ENCODE results near the gene TCN2.

TCN2 gene

GRCh38 chr22:30650508-30651116 lies 43.6 kb downstream of the TCN2 start:
- DNase-seq (ENCODE audit: low read depth) = no peak
- no peak overlapping the region for H3K4me3 ChIP-seq (ENCODE audit: control insufficient read depth, low read depth, low read length)
- no peak for TF ChIP-seq CTCF (IDR thresholded peaks at IDR 0.05; ENCODE audit: control insufficient read depth, insufficient read depth, low read depth, low read length, missing control alignments)

GRCh38 chr22:30652852-30653251 lies 45.9 kb downstream of the TCN2 start:
- DNase-seq (ENCODE audit: low read depth) = no peak
- no peak overlapping the region for H3K4me3 ChIP-seq (ENCODE audit: control insufficient read depth, low read depth, low read length)
- no peak for TF ChIP-seq CTCF (IDR thresholded peaks at IDR 0.05; ENCODE audit: control insufficient read depth, insufficient read depth, low read depth, low read length, missing control alignments)

GRCh38 chr22:30654361-30654760 lies 47.4 kb downstream of the TCN2 start:
- H3K4me3 ChIP-seq (ENCODE audit: control insufficient read depth, low read depth, low read length) = no peak overlapping the region
- TF ChIP-seq CTCF (IDR thresholded peaks at IDR 0.05; ENCODE audit: control insufficient read depth, insufficient read depth, low read depth, low read length, missing control alignments) = no peak
- no peak for DNase-seq (ENCODE audit: low read depth)

GRCh38 chr22:30655532-30655931 lies 48.6 kb downstream of the TCN2 start:
- no peak for DNase-seq (ENCODE audit: low read depth)
- no peak for TF ChIP-seq CTCF (IDR thresholded peaks at IDR 0.05; ENCODE audit: control insufficient read depth, insufficient read depth, low read depth, low read length, missing control alignments)
- no peak overlapping the region for H3K4me3 ChIP-seq (ENCODE audit: control insufficient read depth, low read depth, low read length)

- DNase-seq (ENCODE audit: low read depth) = no peak
- no peak overlapping the region for H3K4me3 ChIP-seq (ENCODE audit: control insufficient read depth, low read depth, low read length)
- TF ChIP-seq CTCF (IDR thresholded peaks at IDR 0.05; ENCODE audit: control insufficient read depth, insufficient read depth, low read depth, low read length, missing control alignments) = no peak
These were observed 55.1 kb downstream of the TCN2 start for GRCh38 chr22:30662040-30662439.

GRCh38 chr22:30664798-30665197 lies 57.8 kb downstream of the TCN2 start:
- H3K4me3 ChIP-seq (ENCODE audit: control insufficient read depth, low read depth, low read length) = no peak overlapping the region
- no peak for TF ChIP-seq CTCF (IDR thresholded peaks at IDR 0.05; ENCODE audit: control insufficient read depth, insufficient read depth, low read depth, low read length, missing control alignments)
- no peak for DNase-seq (ENCODE audit: low read depth)

- H3K4me3 ChIP-seq (ENCODE audit: control insufficient read depth, low read depth, low read length) = no peak overlapping the region
- DNase-seq (ENCODE audit: low read depth) = no peak
- TF ChIP-seq CTCF (IDR thresholded peaks at IDR 0.05; ENCODE audit: control insufficient read depth, insufficient read depth, low read depth, low read length, missing control alignments) = no peak
These were observed 58.3 kb downstream of the TCN2 start for GRCh38 chr22:30665266-30665665.
